ENCODE measurements around the gene MOB2.

MOB2 gene

DNA sequence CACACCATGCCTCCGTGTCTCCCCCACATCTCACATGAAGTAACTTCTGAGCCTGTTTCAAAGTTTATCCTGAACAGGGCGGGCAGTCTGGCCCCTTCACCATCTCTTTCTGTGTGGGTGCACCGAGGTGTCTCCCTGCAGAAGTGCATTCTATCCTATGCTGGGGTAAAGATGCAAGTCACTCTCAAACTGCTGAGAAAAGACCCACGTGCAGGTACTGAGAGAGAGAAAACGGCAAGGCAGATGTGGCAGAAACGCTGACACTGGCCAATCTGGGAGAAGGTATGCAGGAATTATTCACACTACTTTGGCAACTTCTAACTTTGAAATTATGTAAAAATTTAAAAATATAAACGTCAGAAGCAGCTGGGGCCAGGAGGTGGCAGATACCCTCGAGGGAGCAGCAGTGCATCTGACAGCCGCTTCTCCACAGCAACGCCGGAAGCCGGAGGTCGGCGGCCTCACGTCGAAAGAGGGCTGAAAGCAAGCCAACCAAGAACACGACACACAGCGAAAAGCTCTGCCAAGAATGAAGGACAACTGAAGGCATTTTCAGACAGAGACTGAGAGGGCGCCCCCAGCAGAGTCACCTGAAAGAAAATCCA lies 34.2 kb upstream of the MOB2 start:
- DNase-seq (ENCODE audit: extremely low spot score) = no peak
- ChIA-PET CTCF (no interaction called here), POLR2A (no interaction called here)
- TF ChIP-seq CTBP1 (IDR thresholded peaks at IDR 0.05; ENCODE audit: borderline replicate concordance) = no peak
- TF ChIP-seq BHLHE40 (IDR thresholded peaks at IDR 0.05; ENCODE audit: borderline replicate concordance) = no peak

DNA sequence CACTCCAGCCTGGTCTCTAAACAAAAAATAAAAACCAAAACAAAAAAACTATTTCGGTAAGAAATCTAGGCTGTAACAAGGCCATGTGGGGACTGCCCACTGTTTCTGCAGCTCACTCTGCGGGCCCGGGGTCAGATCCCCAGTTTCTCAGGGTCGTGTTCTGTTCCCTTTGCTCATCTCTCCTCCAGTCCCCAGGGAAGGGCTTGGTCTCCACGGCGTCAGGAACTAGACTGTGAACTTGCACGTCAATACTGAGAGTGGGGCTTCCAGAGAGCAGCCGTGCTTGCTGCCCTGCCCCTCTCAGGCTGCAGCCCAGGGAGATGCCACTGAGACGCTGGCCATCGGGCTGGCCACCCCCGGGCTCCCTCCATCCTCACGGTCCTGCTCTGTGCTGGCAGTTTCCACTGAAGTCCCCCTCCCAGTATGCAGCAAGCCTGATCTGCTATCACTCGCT lies 33.7 kb upstream of the MOB2 start:
- ChIA-PET POLR2A (no interaction called here), CTCF (no interaction called here)
- no peak for TF ChIP-seq FOXK2 (IDR thresholded peaks at IDR 0.05)
- TF ChIP-seq FOXA1 (IDR thresholded peaks at IDR 0.05) = no peak
- TF ChIP-seq LEF1 (IDR thresholded peaks at IDR 0.05; ENCODE audit: borderline replicate concordance) = no peak
- no peak for TF ChIP-seq SP1 (IDR thresholded peaks at IDR 0.05)
- DNase-seq (ENCODE audit: extremely low spot score) = no peak

DNA sequence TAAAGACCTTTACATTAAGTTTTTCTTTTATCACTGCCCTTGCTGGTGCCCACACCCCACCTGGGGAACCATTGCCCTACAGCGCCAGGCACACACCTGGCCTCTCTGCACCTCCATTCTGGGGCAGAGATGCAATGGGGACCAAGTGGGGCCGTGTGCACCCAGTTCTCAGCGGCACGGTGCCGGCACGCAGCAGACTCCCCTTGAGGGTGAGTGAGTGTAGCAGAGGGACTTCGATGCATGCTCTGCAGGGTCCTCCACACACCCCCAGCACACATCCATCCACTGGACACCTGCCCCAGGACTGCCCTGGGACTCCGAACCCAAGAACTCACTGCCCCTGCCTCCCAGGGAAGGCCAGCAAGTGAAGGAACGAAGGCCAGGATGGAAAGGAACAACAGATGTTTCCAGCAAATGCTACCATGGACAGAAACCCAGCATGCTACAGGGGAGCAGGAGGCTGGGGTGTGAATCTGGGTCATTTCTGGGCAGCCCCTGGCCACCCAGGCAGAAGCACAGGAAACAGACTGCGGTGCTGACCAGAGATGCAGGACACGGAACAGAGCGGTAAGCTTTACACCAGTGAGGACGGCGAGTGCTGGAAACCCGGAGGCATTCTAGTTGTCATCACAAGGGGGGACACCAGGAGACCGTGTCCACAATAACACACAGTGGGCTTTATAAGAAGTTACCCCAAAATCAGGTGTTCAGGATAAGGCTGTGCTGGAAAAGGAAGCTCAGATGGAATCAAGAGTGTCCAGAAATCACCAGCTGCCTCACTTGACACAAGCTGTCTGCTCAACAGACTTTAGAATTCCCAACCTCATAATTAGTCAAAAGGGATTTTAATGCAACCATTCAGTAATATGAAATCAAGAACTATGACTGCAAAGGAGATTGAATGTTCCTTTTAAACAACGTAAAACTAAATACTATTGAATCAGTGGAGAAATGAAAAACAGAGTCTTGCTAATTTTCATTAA lies 32.7 kb upstream of the MOB2 start:
- DNase-seq (ENCODE audit: extremely low spot score) = no peak
- ChIA-PET CTCF (no interaction called here), POLR2A (no interaction called here)
- TF ChIP-seq HDGF (IDR thresholded peaks at IDR 0.05; ENCODE audit: borderline replicate concordance) = no peak

DNA sequence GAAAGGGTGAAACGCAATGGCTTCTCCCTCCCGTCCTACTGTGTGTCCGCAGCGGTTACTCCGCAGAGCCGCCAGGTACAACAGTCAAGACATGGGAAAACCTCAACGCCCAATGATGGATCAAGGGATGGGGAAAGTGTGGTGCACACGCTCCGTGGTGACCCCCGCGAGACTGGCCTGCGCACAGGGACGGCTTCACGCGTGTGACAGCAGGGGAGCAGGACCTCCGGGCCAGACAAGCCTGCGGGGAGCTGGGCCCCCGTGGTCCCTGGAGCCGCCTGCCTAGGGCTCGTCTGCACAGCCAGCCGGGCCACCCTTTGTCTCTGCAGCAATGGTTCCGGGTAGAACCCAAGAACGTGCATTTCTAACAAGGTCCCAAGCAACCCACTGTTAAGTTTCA lies 31.7 kb upstream of the MOB2 start:
- ChIA-PET CTCF (no interaction called here), POLR2A (no interaction called here)
- no peak for TF ChIP-seq ARNT (IDR thresholded peaks at IDR 0.05)
- TF ChIP-seq NFRKB (IDR thresholded peaks at IDR 0.05) = no peak
- TF ChIP-seq HDGF (IDR thresholded peaks at IDR 0.05; ENCODE audit: borderline replicate concordance) = no peak
- TF ChIP-seq CTBP1 (IDR thresholded peaks at IDR 0.05; ENCODE audit: borderline replicate concordance) = no peak
- no peak for TF ChIP-seq SP1 (IDR thresholded peaks at IDR 0.05)
- TF ChIP-seq ZNF384 (IDR thresholded peaks at IDR 0.05) = no peak
- TF ChIP-seq FOXK2 (IDR thresholded peaks at IDR 0.05) = no peak
- TF ChIP-seq TARDBP (IDR thresholded peaks at IDR 0.05) = no peak
- no peak for DNase-seq (ENCODE audit: extremely low spot score)

DNA sequence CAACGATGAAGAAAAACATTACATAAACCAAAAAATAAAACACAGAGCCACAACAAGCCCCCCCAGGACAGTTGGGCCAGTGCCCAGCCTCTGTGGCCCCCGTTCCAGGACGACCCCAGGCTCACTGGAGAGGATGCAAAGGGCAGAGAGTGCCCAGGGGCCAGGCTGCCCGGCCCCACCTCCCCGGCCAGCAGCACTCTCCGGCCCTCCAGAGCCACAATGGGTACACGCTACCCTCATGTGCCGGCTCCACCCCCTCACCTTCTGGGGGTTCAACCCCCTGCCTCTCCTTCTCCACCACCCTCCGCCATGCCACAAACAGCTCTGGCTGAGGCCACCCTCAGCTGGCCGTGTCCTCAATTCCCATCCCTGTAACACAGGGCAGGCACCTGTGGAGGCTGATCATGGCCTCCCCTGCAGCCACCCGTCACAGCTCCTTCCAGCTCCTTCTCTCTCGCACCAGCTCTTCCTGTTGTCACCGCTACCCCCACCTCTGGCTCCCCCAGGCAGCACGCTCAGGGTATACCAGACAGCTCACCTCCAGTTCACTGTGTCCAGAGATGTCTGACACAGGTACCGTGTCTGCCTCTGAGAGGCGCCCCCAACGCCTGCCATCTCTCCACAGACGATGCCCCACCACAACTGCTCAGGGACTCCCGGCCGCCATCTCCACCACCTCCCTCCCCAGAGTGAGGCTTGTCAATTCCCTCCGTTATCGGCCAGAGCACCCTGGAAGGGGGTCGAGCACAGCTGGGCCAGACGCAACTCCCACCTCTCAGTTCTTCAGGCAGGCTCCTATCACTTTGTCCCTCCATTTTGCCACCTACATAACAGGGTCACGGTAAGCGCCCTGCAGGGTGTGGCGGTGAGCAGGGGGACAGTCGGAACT lies 30.8 kb upstream of the MOB2 start:
- POLR2A ChIA-PET = no interaction called here
- DNase-seq (ENCODE audit: extremely low spot score) = no peak

DNA sequence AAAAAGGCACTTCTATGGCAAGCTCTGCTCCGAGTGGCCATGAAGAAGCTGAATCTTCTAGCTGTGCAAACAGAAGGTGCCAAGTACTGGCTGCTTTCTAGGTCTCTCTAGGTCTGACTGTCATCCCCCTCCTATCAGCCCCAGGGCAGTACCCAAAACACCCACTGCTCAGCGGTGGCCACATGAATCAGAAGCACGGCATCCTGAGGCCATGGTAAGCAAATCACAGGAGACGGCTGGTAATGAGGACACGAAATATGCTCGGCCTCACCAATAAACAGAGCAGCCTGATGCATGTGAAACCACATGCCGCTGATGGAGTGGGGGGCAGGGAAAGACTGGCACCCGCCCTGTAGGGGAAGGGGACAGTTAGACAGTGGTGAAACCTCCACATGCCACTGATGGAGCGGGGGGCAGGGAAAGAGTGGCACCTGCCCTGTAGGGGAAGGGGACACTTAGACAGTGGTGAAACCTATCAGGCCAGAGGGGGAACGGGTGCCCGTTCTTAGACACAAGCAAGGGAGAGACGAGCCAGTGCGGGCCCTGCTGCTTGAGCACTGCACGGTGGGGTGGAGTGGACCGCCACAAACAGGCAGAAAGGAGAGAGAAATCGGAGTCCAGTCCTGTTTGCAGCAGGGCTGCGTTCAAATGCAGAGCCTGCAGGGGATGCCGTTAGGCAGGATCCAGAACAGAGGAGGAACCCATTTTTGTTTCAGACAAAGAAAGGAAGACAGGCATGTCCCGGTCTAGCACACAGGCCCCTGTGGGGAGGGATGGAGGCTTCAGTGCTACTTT lies 29.9 kb upstream of the MOB2 start:
- ChIA-PET POLR2A (interaction anchor here (0.7 kb wide), 1 partner anchor 127 kb away, joined by 3 read pairs; the partner anchor contains the start of gene BRSK2), CTCF (no interaction called here)
- no peak for DNase-seq (ENCODE audit: extremely low spot score)
- TF ChIP-seq FOXA1 (IDR thresholded peaks at IDR 0.05) = no peak
- TF ChIP-seq CTBP1 (IDR thresholded peaks at IDR 0.05; ENCODE audit: borderline replicate concordance) = no peak
- no peak for TF ChIP-seq NFRKB (IDR thresholded peaks at IDR 0.05)
- no peak for TF ChIP-seq FOXM1 (IDR thresholded peaks at IDR 0.05; ENCODE audit: borderline replicate concordance)
- no peak for TF ChIP-seq ZNF384 (IDR thresholded peaks at IDR 0.05)
- TF ChIP-seq, protein P1, sequence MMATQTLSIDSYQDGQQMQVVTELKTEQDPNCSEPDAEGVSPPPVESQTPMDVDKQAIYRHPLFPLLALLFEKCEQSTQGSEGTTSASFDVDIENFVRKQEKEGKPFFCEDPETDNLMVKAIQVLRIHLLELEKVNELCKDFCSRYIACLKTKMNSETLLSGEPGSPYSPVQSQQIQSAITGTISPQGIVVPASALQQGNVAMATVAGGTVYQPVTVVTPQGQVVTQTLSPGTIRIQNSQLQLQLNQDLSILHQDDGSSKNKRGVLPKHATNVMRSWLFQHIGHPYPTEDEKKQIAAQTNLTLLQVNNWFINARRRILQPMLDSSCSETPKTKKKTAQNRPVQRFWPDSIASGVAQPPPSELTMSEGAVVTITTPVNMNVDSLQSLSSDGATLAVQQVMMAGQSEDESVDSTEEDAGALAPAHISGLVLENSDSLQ (IDR thresholded peaks at IDR 0.05) = no peak
- no peak for TF ChIP-seq SUZ12 (IDR thresholded peaks at IDR 0.05)
- TF ChIP-seq TARDBP (IDR thresholded peaks at IDR 0.05) = no peak
- TF ChIP-seq L3MBTL2 (conservative IDR thresholded peaks at IDR 0.05) = no peak

More for the DNA sequence above, 30.8 kb upstream of the MOB2 start:
- TF ChIP-seq HDGF (IDR thresholded peaks at IDR 0.05; ENCODE audit: borderline replicate concordance) (no peak), ELF4 (IDR thresholded peaks at IDR 0.05) (no peak), FOXM1 (IDR thresholded peaks at IDR 0.05; ENCODE audit: borderline replicate concordance) (no peak), SUZ12 (IDR thresholded peaks at IDR 0.05) (no peak), TARDBP (IDR thresholded peaks at IDR 0.05) (no peak)
- TF ChIP-seq, protein P1 (IDR thresholded peaks at IDR 0.05) = no peak
- CTCF ChIA-PET = no interaction called here

Measured in HEK293T (cell line).